CD8-positive, alpha-beta memory T cell (primary cell): ENCODE data around the gene PRLHR. TPM values are rescaled to one million over a fixed set of nuclear protein-coding genes. Genes with fewer than 3 reads are reported as not detected.
A peak's percentile ranks its signal among the peaks of the same experiment; 100 is the strongest.
"Not testable (repeated sequence)": the region's sequence is repeated elsewhere in the genome, so short reads cannot be mapped to it uniquely, and the experiment has no call there.

Experiments
- CTCF ChIA-PET: fragments of 350-600 bp; sonication (Branson Sonifier 250); formaldehyde crosslinking; loops from one replicate; lab custom pipeline; 2021; ENCODE audit warnings: antibody characterized with exemption; lab: Charles Lee
- POLR2A ChIA-PET: fragments of 350-600 bp; sonication (Branson Sonifier 250); formaldehyde crosslinking; loops from one replicate; lab custom pipeline; 2021; ENCODE audit warnings: antibody characterized with exemption; lab: Charles Lee
- DNase-seq, 5 donors: peaks; one replicate each; pipeline versions ENCODE4 v3.0.0 to v3.0.0-alpha.2; 2020 to 2022; ENCODE audit warnings: mixed read lengths in 1 of 5
- H3K27ac ChIP-seq: one replicate; pipeline ENCODE4 v1.7.0; 2013; ENCODE audit warnings: low read depth, mild to moderate bottlenecking, low read length, moderate library complexity
- H3K27me3 ChIP-seq: 2 replicates; pipeline ENCODE4 v1.7.0; 2013; ENCODE audit warnings: low read length, mild to moderate bottlenecking; ENCODE audit not compliant: insufficient read depth, poor library complexity, severe bottlenecking
- H3K36me3 ChIP-seq: 2 replicates; pipeline ENCODE4 v1.7.0; 2013; ENCODE audit warnings: mild to moderate bottlenecking, low read length, moderate library complexity; ENCODE audit not compliant: insufficient read depth
- H3K4me1 ChIP-seq: 2 replicates; pipeline ENCODE4 v1.7.0; 2013; ENCODE audit warnings: mild to moderate bottlenecking, low read length, moderate library complexity; ENCODE audit not compliant: insufficient read depth
- H3K4me3 ChIP-seq: 2 replicates; pipeline ENCODE4 v1.7.0; 2013; ENCODE audit warnings: mild to moderate bottlenecking, low read length
- H3K9me3 ChIP-seq: 2 replicates; pipeline ENCODE4 v1.7.0; 2013; ENCODE audit warnings: mild to moderate bottlenecking, low read length
- H3K27ac Mint-ChIP-seq, 8 donors: one replicate each; pipeline ENCODE4 v1.8.0; 2020 to 2021; ENCODE audit warnings: mixed read lengths in 8 of 8, mild to moderate bottlenecking in 6 of 8, inconsistent platforms in 3 of 8, moderate library complexity in 3 of 8
- H3K27me3 Mint-ChIP-seq, 2 donors: one replicate each; pipeline ENCODE4 v1.8.0; 2020 to 2021; ENCODE audit warnings: mixed read lengths in 2 of 2, mild to moderate bottlenecking in 1 of 2, moderate library complexity in 1 of 2
- H3K36me3 Mint-ChIP-seq, 3 donors: one replicate each; pipeline ENCODE4 v1.8.0; 2020 to 2021; ENCODE audit warnings: mixed read lengths in 3 of 3, inconsistent platforms in 1 of 3, mild to moderate bottlenecking in 1 of 3
- H3K4me1 Mint-ChIP-seq, 3 donors: one replicate each; pipeline ENCODE4 v1.8.0; 2020 to 2021; ENCODE audit warnings: mixed read lengths in 3 of 3, inconsistent platforms in 1 of 3, mild to moderate bottlenecking in 1 of 3
- H3K4me3 Mint-ChIP-seq, 7 donors: one replicate each; pipeline ENCODE4 v1.8.0; 2020 to 2021; ENCODE audit warnings: mixed read lengths in 7 of 7, mild to moderate bottlenecking in 6 of 7, moderate library complexity in 4 of 7, inconsistent platforms in 2 of 7
- H3K9me3 Mint-ChIP-seq, 5 donors: one replicate each; pipeline ENCODE4 v1.8.0; 2020 to 2022; ENCODE audit warnings: mixed read lengths in 5 of 5, mild to moderate bottlenecking in 3 of 5, moderate library complexity in 2 of 5, inconsistent platforms in 1 of 5
- polyA plus RNA-seq: library from polyadenylated mRNA; unstranded; fragments of 300-500 nt; fragmentation: Illumina TruSeq; gene quantifications from one replicate; pipeline ENCODE4 v1.2.3, GENCODE V29; 2021
- total RNA-seq, 2 experiments: library from RNA; stranded (reverse); gene quantifications; one replicate each; pipeline ENCODE4 v1.2.3, GENCODE V29; 2021

PRLHR gene
- total and polyA plus RNA-seq, 3 experiments from 2014 or later: not detected

DNA sequence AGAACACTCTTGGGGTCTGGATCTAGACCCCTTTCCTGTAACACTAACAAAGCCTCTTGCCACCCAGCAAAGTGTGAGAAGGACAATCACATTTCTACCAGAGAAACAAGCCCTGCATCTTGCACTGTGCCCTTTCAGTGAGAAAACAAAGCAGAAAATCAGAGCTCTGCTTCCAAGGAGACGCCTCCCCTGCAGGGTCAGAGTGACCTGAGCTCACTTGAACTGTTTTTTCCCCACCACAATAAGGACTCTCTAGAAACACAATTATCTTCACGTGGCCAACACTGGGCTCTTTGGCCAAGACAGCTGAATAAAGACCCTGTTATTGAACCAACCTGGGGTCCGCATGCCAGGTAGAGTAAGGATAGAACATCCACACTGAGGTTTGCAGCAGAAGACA is 30.1 kb upstream of the PRLHR start:
- Mint-ChIP-seq H3K4me1 (peaks cover 7 to 16% (median 8%) of the 10 kb centered on the region in 3 donors), H3K27ac (no peak overlapping the region), H3K27me3 (peaks cover 26 to 50% of the 10 kb centered on the region in 2 donors), H3K36me3 (no peaks in the 10 kb centered on the region), H3K4me3 (no peak overlapping the region), H3K9me3 (no peaks in the 10 kb centered on the region)
- POLR2A ChIA-PET: no interaction called here
- H3K9me3 ChIP-seq: no peaks in the 10 kb centered on the region
- no peak for DNase-seq
- no peak overlapping the region for H3K27ac ChIP-seq
- H3K4me1 ChIP-seq: peaks cover 13% of the 10 kb centered on the region
- no peak overlapping the region for H3K4me3 ChIP-seq
- CTCF ChIA-PET: interaction anchor here (0.9 kb wide), 1 partner anchor 20 kb away, joined by 3 read pairs; no protein-coding TSS in a partner anchor
- H3K27me3 ChIP-seq: no peaks in the 10 kb centered on the region
- H3K36me3 ChIP-seq: no peaks in the 10 kb centered on the region

DNA sequence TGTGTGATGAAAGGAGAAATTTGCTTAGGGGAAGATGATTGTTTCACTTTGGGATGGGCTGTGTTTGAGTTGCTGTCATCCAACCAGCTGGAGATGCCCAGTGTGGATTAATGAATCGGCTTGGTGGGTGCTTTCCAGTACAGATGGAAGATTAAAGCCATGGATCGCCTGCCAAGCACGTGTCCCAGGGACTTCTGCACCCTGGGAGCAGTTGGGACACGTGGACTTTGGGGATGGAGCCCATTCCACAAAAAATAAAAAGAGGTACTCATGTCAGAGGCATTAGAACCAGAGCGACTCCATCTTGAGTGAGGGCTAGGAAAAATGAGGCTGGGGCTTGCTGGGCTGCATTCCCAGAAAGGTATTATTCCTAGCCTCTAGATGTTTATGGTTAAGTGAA is 29.3 kb upstream of the PRLHR start:
- no peaks in the 10 kb centered on the region for H3K9me3 ChIP-seq
- H3K27ac Mint-ChIP-seq: no peak overlapping the region
- H3K36me3 ChIP-seq: no peaks in the 10 kb centered on the region
- H3K36me3 Mint-ChIP-seq: no peaks in the 10 kb centered on the region
- no peaks in the 10 kb centered on the region for H3K27me3 ChIP-seq
- ChIA-PET POLR2A (no interaction called here), CTCF (no interaction called here)
- peaks cover 7 to 18% (median 8%) of the 10 kb centered on the region in 3 donors for H3K4me1 Mint-ChIP-seq
- peaks cover 13% of the 10 kb centered on the region for H3K4me1 ChIP-seq
- H3K9me3 Mint-ChIP-seq: no peaks in the 10 kb centered on the region
- H3K27ac ChIP-seq: no peak overlapping the region
- no peak overlapping the region for H3K4me3 ChIP-seq
- H3K4me3 Mint-ChIP-seq: no peak overlapping the region
- H3K27me3 Mint-ChIP-seq: peaks cover 27 to 48% of the 10 kb centered on the region in 2 donors
- DNase-seq: no peak

DNA sequence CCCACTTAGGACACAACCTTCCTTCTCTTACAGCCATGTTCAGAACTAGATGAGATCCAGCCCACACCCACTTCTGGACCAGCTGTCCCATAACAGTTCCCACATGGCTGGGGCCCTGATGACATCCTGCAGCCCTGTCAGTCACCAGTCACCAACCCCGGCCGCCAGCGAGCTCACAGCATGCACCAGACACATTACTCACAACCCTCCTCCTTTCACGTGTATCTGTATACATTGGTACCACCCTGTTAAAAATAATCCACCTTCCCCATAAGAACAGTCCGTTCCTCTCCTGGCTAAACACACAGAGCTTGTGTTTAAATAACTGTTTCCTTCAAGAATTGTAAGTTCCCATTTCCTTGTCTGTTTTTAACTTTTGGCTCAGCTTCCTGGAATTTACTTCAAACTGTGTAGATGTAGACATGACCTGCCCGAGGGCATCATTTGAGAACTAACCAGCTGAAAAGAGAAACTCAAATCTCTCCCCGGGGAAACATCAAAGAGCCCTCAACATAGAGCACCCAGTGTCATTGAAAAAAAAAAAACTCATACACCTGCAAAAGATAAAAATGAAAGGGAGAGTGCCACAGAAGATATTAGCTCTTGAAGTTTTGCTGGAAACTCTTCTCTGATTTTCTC is 26.0 kb upstream of the PRLHR start:
- POLR2A ChIA-PET: no interaction called here
- Mint-ChIP-seq H3K4me1 (peaks cover 7 to 18% (median 8%) of the 10 kb centered on the region in 3 donors), H3K27me3 (peaks cover 26 to 44% of the 10 kb centered on the region in 2 donors), H3K36me3 (no peaks in the 10 kb centered on the region), H3K27ac (peak overlapping the region in 2 of 8 donors; percentile 5 to 7), H3K9me3 (no peaks in the 10 kb centered on the region), H3K4me3 (peak overlapping the region in 2 of 7 donors; percentile 2 to 36)
- CTCF ChIA-PET: no interaction called here
- Histone ChIP-seq H3K27ac (no peak overlapping the region), H3K36me3 (no peaks in the 10 kb centered on the region), H3K9me3 (no peaks in the 10 kb centered on the region), H3K4me1 (peaks cover 13% of the 10 kb centered on the region), H3K27me3 (no peaks in the 10 kb centered on the region), H3K4me3 (peak overlapping the region; percentile 1)
- DNase-seq: peak in 1 of 5 donors; percentile 43

DNA sequence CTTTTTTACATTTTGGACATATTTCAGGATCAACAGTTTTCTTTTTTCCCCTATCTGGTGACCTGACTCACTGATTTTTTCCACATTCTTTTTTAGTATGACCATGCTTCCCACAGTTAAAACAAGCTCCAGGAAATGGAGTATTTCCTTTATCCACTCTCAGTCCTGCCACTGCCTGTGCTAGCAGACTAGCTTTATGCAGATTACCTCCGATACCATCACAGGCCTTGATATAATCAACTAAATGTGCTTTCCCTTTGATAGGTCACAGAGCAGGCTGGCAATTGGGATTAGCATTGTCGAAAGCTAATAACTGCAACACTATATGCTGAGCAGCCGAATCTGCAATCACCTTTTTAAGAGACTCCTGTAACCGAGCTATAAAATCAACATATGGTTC is 18.4 kb upstream of the PRLHR start:
- H3K4me3 ChIP-seq, H3K36me3 ChIP-seq, DNase-seq, H3K27me3 ChIP-seq, H3K27ac Mint-ChIP-seq, H3K4me1 Mint-ChIP-seq, H3K4me3 Mint-ChIP-seq, H3K9me3 ChIP-seq, H3K4me1 ChIP-seq, H3K27ac ChIP-seq, H3K36me3 Mint-ChIP-seq, H3K9me3 Mint-ChIP-seq, POLR2A ChIA-PET: not testable (repeated sequence)
- CTCF ChIA-PET: interaction anchor here (1.8 kb wide), 1 partner anchor 46 kb away, joined by 4 read pairs; no protein-coding TSS in a partner anchor
- H3K27me3 Mint-ChIP-seq: peaks cover 13 to 22% of the 10 kb centered on the region in 2 donors

DNA sequence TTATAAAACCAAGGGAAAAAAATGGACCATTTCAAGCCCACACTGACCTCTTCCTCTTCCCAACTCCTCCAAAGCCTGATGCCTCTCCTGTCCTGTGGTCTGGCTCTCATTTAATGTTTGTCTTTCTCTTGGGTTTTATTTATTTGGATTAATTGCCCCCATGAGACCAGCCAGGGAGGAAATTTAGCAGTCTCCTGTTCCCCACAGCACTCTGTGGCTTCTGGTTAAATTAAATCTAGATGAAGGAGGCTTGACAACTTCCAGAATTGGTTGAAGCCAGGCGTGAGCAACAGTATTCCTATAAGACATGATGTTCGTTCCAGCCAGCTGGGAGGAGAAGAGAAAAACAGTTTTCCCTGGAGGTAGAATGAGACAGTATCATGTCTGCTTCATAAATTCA is 15.1 kb upstream of the PRLHR start:
- DNase-seq: no peak
- Histone ChIP-seq H3K27ac (no peak overlapping the region), H3K9me3 (no peaks in the 10 kb centered on the region), H3K36me3 (no peaks in the 10 kb centered on the region), H3K4me3 (no peak overlapping the region), H3K27me3 (no peaks in the 10 kb centered on the region), H3K4me1 (no peaks in the 10 kb centered on the region)
- no peak overlapping the region for H3K27ac Mint-ChIP-seq
- H3K9me3 Mint-ChIP-seq: peaks cover 0 to 4% (median 0%) of the 10 kb centered on the region in 5 donors
- peaks cover 5 to 22% of the 10 kb centered on the region in 2 donors for H3K27me3 Mint-ChIP-seq
- no peaks in the 10 kb centered on the region for H3K36me3 Mint-ChIP-seq
- CTCF ChIA-PET: no interaction called here
- POLR2A ChIA-PET: no interaction called here
- H3K4me3 Mint-ChIP-seq: no peak overlapping the region
- H3K4me1 Mint-ChIP-seq: no peaks in the 10 kb centered on the region

DNA sequence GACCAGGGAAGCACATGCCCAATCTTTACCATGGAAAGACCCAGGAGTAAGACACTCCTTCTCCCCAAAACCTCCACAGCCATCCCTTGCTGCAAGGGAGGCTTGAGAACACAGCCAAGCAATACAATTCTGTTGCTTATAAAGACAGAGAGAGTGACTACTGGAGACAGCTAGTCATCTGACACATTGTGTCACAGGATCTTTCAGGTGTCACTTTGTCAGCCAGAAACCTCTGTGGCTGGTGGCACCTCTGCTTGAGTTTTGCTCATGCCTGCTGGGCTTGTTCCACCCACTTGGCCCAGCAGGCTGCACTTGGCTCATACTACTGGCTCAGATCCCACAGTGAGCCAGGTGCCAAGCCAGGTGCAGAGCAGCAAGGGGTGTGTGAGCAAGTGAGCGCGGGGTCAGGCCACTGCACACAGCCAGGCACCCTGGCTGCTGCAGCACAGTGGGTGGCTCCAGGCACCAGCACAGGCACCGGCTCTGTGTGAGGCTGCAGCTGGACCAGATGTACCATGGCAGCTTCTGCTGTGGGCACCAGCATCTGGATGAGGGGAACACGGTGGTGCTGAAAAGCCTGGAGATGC is 12.4 kb upstream of the PRLHR start:
- DNase-seq: no peak

DNA sequence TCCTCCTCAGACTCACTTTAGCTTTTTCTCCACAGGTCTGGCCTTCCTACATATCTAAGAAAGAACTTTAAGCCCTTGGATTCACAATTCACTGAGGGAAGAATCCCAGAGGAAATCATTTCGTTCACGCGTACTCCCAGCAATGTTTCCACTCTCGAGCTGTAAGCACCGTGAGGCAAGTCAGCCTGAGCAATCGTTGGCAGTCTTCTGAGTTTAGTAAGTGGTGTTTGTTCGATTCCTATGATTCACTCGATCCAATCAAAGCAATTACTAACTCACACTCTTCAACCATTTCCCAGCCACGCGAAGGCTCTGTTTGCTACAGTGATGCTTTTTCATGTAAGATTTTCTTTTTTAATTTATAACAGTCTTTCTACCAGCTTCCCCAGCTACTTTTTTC is 10.2 kb upstream of the PRLHR start:
- H3K4me3 ChIP-seq: no peak overlapping the region
- H3K4me1 ChIP-seq: no peaks in the 10 kb centered on the region
- peaks cover 0 to 29% of the 10 kb centered on the region in 2 donors for H3K27me3 Mint-ChIP-seq
- no peak for DNase-seq
- no peak overlapping the region for H3K27ac ChIP-seq
- peaks cover 0 to 4% (median 0%) of the 10 kb centered on the region in 5 donors for H3K9me3 Mint-ChIP-seq
- H3K4me3 Mint-ChIP-seq: no peak overlapping the region
- ChIA-PET CTCF (interaction anchor here (0.9 kb wide), 1 partner anchor 20 kb away, joined by 3 read pairs; no protein-coding TSS in a partner anchor), POLR2A (no interaction called here)
- no peaks in the 10 kb centered on the region for H3K36me3 ChIP-seq
- H3K4me1 Mint-ChIP-seq: no peaks in the 10 kb centered on the region
- peak overlapping the region in 1 of 8 donors; percentile 86 for H3K27ac Mint-ChIP-seq
- no peaks in the 10 kb centered on the region for H3K27me3 ChIP-seq
- no peaks in the 10 kb centered on the region for H3K36me3 Mint-ChIP-seq
- no peaks in the 10 kb centered on the region for H3K9me3 ChIP-seq

More for the DNA sequence above, 12.4 kb upstream of the PRLHR start:
- Histone ChIP-seq H3K9me3 (no peaks in the 10 kb centered on the region), H3K27ac (no peak overlapping the region), H3K36me3 (no peaks in the 10 kb centered on the region), H3K27me3 (no peaks in the 10 kb centered on the region), H3K4me3 (no peak overlapping the region), H3K4me1 (no peaks in the 10 kb centered on the region)
- H3K9me3 Mint-ChIP-seq: peaks cover 0 to 4% (median 0%) of the 10 kb centered on the region in 5 donors
- H3K4me1 Mint-ChIP-seq: no peaks in the 10 kb centered on the region
- H3K4me3 Mint-ChIP-seq: no peak overlapping the region
- H3K27ac Mint-ChIP-seq: no peak overlapping the region
- no peaks in the 10 kb centered on the region for H3K36me3 Mint-ChIP-seq
- CTCF ChIA-PET: no interaction called here
- peaks cover 0 to 22% of the 10 kb centered on the region in 2 donors for H3K27me3 Mint-ChIP-seq
- POLR2A ChIA-PET: no interaction called here

DNA sequence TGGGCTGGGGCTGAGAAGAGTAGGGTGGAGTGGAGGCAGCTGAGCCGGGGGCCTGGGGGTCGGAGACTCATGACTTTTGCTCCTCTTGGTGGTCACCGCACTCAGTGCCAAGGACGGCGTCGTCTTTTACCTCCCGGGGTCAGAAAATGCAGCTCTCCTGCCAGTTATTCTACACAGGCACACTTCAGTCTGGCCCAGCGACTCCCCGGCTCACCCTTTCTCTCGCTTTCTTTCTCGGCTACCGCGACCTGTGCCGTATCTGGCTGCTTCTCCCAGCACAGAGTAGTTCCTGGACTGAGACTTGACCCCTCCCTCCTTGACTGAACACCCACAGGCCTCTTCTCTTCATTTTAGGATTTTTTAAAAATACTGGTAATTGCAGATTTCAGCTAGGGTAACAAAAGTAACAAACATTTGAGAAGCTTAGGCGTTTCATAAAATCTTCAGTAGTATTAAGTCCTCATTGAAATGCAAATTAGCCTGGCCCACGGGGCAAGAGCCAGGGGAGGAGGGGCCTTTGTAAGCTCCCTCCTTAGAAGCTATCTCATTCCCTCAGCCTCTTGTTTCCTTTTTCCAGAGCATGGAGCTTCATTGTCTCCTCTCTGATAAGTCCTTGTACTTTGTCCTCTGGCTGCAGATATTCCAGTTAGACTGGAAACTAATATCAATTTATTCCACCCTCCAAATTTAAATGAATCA is 1.1 kb upstream of the PRLHR start:
- DNase-seq: no peak
- Histone ChIP-seq H3K9me3 (no peaks in the 10 kb centered on the region), H3K27me3 (peaks cover 16% of the 10 kb centered on the region), H3K36me3 (no peaks in the 10 kb centered on the region), H3K4me3 (no peak overlapping the region), H3K27ac (no peak overlapping the region), H3K4me1 (no peaks in the 10 kb centered on the region)
- Mint-ChIP-seq H3K9me3 (peaks cover 0 to 6% (median 0%) of the 10 kb centered on the region in 5 donors), H3K27me3 (peaks cover 54 to 77% of the 10 kb centered on the region in 2 donors), H3K27ac (peak overlapping the region in 1 of 8 donors; percentile 62), H3K36me3 (no peaks in the 10 kb centered on the region), H3K4me1 (peaks cover 15 to 16% (median 15%) of the 10 kb centered on the region in 3 donors), H3K4me3 (peak overlapping the region in 2 of 7 donors; percentile 19 to 37)
- ChIA-PET CTCF (no interaction called here), POLR2A (no interaction called here)
